GM12865 (cell line): Measurements from ENCODE around the gene KRT5.
A peak's percentile ranks its signal among the peaks of the same experiment; 100 is the strongest.

Experiments used
- DNase-seq: peaks from one replicate; pipeline ENCODE4 v3.0.0; 2010; ENCODE audit warnings: low read depth
- H3K4me3 ChIP-seq: 2 replicates; pipeline ENCODE4 v1.5.1; 2011; ENCODE audit warnings: mild to moderate bottlenecking, low read depth, low read length, control low read depth
- CTCF ChIP-seq: IDR thresholded peaks from 2 replicates; pipeline ENCODE4 v1.5.1; 2011; ENCODE audit warnings: low read length, control low read depth, low read depth, inconsistent platforms; ENCODE audit not compliant: insufficient read depth; ENCODE audit errors: missing control alignments

Gene KRT5

GRCh38 chr12:52527121-52527800, 7.1 kb upstream of the KRT5 start:
- no peak for TF ChIP-seq CTCF
- no peak for DNase-seq
- no peak overlapping the region for H3K4me3 ChIP-seq

GRCh38 chr12:52526511-52526951, 6.3 kb upstream of the KRT5 start:
- no peak overlapping the region for H3K4me3 ChIP-seq
- TF ChIP-seq CTCF = no peak
- DNase-seq = no peak

- no peak for DNase-seq
- no peak overlapping the region for H3K4me3 ChIP-seq
- no peak for TF ChIP-seq CTCF
Observed at GRCh38 chr12:52525661-52526499, 5.7 kb upstream of the KRT5 start.

GRCh38 chr12:52524898-52525591, 4.9 kb upstream of the KRT5 start:
- no peak for TF ChIP-seq CTCF
- H3K4me3 ChIP-seq = no peak overlapping the region
- DNase-seq = peak; percentile 59

GRCh38 chr12:52524241-52524897, 4.2 kb upstream of the KRT5 start:
- TF ChIP-seq CTCF = no peak
- no peak for DNase-seq
- H3K4me3 ChIP-seq = no peak overlapping the region

GRCh38 chr12:52523824-52524223, 3.6 kb upstream of the KRT5 start:
- no peak for TF ChIP-seq CTCF
- no peak overlapping the region for H3K4me3 ChIP-seq
- DNase-seq = no peak
